ENCODE results near the gene BSPRY.

Gene BSPRY

DNA sequence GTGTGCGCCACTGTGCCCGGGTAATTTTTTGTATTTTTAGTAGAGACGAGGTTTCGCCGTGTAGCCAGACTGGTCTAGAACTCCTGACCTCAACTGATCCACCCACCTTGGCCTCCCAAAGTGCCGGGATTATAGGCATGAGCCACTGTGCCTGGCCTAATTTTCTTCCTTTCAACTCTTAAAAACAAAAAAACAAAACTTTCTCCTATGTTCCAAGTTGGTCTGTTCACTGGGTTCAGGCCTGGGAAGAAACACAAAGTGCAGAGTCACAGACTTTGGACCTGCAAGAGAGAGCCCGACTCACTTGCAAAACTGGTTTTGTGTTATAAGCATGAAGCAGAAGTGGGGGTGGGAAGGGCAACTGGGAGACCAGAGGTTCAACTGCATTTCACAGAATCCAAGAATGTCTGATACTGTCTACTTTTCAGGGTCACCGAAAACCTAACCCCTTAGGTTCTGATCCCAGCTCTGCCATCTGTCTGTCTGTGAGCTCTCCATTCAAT lies 32.6 kb downstream of the BSPRY start:
- no peak for TF ChIP-seq EZH2phosphoT487 (conservative IDR thresholded peaks at IDR 0.05; ENCODE audit: low read length)
- TF ChIP-seq, protein P1, sequence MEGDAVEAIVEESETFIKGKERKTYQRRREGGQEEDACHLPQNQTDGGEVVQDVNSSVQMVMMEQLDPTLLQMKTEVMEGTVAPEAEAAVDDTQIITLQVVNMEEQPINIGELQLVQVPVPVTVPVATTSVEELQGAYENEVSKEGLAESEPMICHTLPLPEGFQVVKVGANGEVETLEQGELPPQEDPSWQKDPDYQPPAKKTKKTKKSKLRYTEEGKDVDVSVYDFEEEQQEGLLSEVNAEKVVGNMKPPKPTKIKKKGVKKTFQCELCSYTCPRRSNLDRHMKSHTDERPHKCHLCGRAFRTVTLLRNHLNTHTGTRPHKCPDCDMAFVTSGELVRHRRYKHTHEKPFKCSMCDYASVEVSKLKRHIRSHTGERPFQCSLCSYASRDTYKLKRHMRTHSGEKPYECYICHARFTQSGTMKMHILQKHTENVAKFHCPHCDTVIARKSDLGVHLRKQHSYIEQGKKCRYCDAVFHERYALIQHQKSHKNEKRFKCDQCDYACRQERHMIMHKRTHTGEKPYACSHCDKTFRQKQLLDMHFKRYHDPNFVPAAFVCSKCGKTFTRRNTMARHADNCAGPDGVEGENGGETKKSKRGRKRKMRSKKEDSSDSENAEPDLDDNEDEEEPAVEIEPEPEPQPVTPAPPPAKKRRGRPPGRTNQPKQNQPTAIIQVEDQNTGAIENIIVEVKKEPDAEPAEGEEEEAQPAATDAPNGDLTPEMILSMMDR (IDR thresholded peaks at IDR 0.05; ENCODE audit: insufficient read depth, low read length, poor library complexity, severe bottlenecking), result no peak
- Histone ChIP-seq H2AFZ (ENCODE audit: low read depth, low read length, severe bottlenecking) (no peak overlapping the region), H3K27ac (ENCODE audit: low read depth, low read length) (no peak overlapping the region), H3K9me3 (ENCODE audit: insufficient read depth, low read length) (no peaks in the 10 kb centered on the region), H4K20me1 (ENCODE audit: low read depth, low read length) (no peaks in the 10 kb centered on the region), H3K4me3 (ENCODE audit: insufficient read depth, low read length, poor library complexity, severe bottlenecking) (no peak overlapping the region), H3K27me3 (ENCODE audit: low read length) (no peaks in the 10 kb centered on the region), H3K9me2 (replicated peaks; ENCODE audit: insufficient read depth, low read length) (no peaks in the 10 kb centered on the region), H3K79me2 (ENCODE audit: insufficient read depth, low read length) (no peaks in the 10 kb centered on the region), H3K4me2 (ENCODE audit: low read depth, low read length, poor library complexity, severe bottlenecking) (no peak overlapping the region), H3K36me3 (ENCODE audit: low read length) (no peaks in the 10 kb centered on the region), H3K9ac (ENCODE audit: low read length) (no peak overlapping the region), H3F3A (ENCODE audit: insufficient read depth) (no peaks in the 10 kb centered on the region)

DNA sequence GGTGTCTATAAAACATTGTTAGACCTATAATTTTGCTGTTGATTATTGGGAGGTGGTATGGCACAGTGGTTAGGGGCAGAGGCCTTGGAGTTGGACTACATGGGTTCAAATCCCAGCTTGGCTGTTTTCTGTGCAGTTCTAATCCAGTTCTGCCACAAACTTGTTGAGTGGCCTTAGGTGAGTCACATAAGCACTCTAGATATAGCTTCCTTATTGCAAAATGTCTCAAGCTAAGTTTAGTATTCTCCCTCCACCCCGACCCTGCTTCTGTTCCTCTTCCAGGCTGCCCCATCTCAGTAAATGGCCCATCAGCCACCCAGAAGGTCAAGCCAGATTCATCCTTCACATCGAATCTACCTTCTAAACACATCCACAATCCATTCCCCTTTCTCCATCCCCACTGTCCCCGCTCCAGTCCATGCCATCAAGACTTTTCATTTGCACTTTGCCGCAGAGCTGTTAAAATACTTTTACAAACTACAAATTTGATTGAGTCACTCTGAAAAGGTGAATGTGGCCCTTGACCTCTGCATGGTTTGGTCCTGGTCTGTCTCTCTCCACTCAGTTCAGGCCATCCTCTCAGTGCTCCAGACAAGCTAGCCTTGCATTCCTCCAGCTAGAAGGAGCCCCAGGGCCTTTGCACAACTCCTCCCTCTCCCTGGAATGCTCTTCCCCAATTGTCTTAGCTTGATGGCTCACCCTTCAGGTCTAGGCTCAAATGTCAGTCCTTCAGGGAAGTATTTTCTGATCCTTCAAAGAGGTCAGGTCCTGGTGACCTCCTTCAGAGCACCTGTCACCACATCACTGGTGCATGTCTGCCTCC lies 37.4 kb downstream of the BSPRY start:
- H3K9me3 ChIP-seq (ENCODE audit: insufficient read depth, low read length), result no peaks in the 10 kb centered on the region
- no peaks in the 10 kb centered on the region for H3F3A ChIP-seq (ENCODE audit: insufficient read depth)
- no peak overlapping the region for H3K4me3 ChIP-seq (ENCODE audit: insufficient read depth, low read length, poor library complexity, severe bottlenecking)
- no peak overlapping the region for H2AFZ ChIP-seq (ENCODE audit: low read depth, low read length, severe bottlenecking)
- H4K20me1 ChIP-seq (ENCODE audit: low read depth, low read length), result no peaks in the 10 kb centered on the region
- no peaks in the 10 kb centered on the region for H3K36me3 ChIP-seq (ENCODE audit: low read length)
- no peak overlapping the region for H3K9ac ChIP-seq (ENCODE audit: low read length)
- H3K4me2 ChIP-seq (ENCODE audit: low read depth, low read length, poor library complexity, severe bottlenecking), result no peak overlapping the region
- no peak overlapping the region for H3K27ac ChIP-seq (ENCODE audit: low read depth, low read length)
- no peaks in the 10 kb centered on the region for H3K27me3 ChIP-seq (ENCODE audit: low read length)
- no peaks in the 10 kb centered on the region for H3K9me2 ChIP-seq (replicated peaks; ENCODE audit: insufficient read depth, low read length)
- no peaks in the 10 kb centered on the region for H3K79me2 ChIP-seq (ENCODE audit: insufficient read depth, low read length)
- TF ChIP-seq, protein P1 (IDR thresholded peaks at IDR 0.05; ENCODE audit: insufficient read depth, low read length, poor library complexity, severe bottlenecking), result no peak
- TF ChIP-seq EZH2phosphoT487 (conservative IDR thresholded peaks at IDR 0.05; ENCODE audit: low read length), result no peak

DNA sequence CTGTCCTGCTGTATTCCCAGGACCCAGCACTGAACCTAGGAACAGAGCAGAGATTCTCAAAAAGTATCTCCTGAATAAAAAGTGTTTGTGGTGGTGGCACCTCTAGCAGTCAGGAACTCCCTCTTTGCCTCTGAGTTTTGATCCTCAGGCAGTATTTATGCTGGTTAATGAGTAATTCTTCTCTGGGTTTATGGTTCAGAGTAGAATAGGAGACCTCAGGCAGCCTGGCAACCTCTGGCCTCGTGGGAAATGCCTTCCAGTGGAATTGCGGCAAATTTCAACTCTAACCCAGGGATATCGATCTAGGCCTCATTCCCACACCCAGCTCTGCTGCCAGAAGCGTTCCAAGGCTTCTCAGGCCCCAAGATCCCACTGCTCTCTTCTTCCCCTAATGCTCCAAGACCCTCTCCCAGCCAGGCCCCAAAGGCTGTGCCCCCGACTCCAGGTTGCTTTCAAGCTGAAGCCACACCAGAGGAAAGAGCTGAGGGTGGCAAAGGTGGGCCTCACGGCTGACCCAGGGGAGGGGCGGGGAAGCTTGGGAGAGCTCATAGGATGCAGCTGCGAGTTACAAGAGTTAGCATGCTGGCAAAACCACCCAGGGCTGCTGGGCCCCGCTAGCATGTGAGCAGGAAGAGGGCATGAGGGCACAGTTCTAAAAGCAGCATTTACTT lies 38.4 kb downstream of the BSPRY start:
- Histone ChIP-seq H2AFZ (ENCODE audit: low read depth, low read length, severe bottlenecking) (no peak overlapping the region), H3K36me3 (ENCODE audit: low read length) (no peaks in the 10 kb centered on the region), H3K27me3 (ENCODE audit: low read length) (no peaks in the 10 kb centered on the region), H3F3A (ENCODE audit: insufficient read depth) (no peaks in the 10 kb centered on the region), H3K9ac (ENCODE audit: low read length) (no peak overlapping the region), H4K20me1 (ENCODE audit: low read depth, low read length) (no peaks in the 10 kb centered on the region), H3K79me2 (ENCODE audit: insufficient read depth, low read length) (no peaks in the 10 kb centered on the region), H3K4me2 (ENCODE audit: low read depth, low read length, poor library complexity, severe bottlenecking) (no peak overlapping the region), H3K9me3 (ENCODE audit: insufficient read depth, low read length) (no peaks in the 10 kb centered on the region), H3K4me3 (ENCODE audit: insufficient read depth, low read length, poor library complexity, severe bottlenecking) (no peak overlapping the region), H3K27ac (ENCODE audit: low read depth, low read length) (no peak overlapping the region), H3K9me2 (replicated peaks; ENCODE audit: insufficient read depth, low read length) (no peaks in the 10 kb centered on the region)
- TF ChIP-seq EZH2phosphoT487 (conservative IDR thresholded peaks at IDR 0.05; ENCODE audit: low read length), result no peak
- TF ChIP-seq, protein P1 (IDR thresholded peaks at IDR 0.05; ENCODE audit: insufficient read depth, low read length, poor library complexity, severe bottlenecking), result no peak

Measured in SU-DHL-6 (cell line).